Activated CD8-positive, alpha-beta memory T cell treated with anti-CD3 and anti-CD28 coated beads, Interleukin-2, amount 10 ng/mL, durations not matched to agents 7 days and 5 days (primary cell): Measurements from ENCODE around the gene TMEM80. TPM values are rescaled to one million over a fixed set of nuclear protein-coding genes. Genes with fewer than 3 reads are reported as not detected.
A peak's percentile ranks its signal among the peaks of the same experiment; 100 is the strongest.
"Not testable (repeated sequence)": the region's sequence is repeated elsewhere in the genome, so short reads cannot be mapped to it uniquely, and the experiment has no call there.

ENCODE experiments used
- ATAC-seq: fragments of 150-1000 bp; cut with Tn5 transposase; one replicate; pipeline ENCODE4 v1.10.0; 2021; ENCODE audit warnings: moderate library complexity
- CTCF ChIA-PET: fragments of 350-600 bp; sonication (Branson Sonifier 250); formaldehyde crosslinking; loops from one replicate; lab custom pipeline; 2021; ENCODE audit warnings: antibody characterized with exemption; lab: Charles Lee
- DNase-seq: peaks from one replicate; pipeline ENCODE4 v3.0.0-alpha.2; 2020
- H3K27ac Mint-ChIP-seq: one replicate; pipeline ENCODE4 v1.8.0; 2021; ENCODE audit warnings: mild to moderate bottlenecking, mixed read lengths
- H3K27me3 Mint-ChIP-seq: one replicate; pipeline ENCODE4 v1.8.0; 2021; ENCODE audit warnings: mixed read lengths
- H3K36me3 Mint-ChIP-seq: one replicate; pipeline ENCODE4 v1.8.0; 2021; ENCODE audit warnings: mild to moderate bottlenecking, mixed read lengths
- H3K4me1 Mint-ChIP-seq: one replicate; pipeline ENCODE4 v1.8.0; 2021; ENCODE audit warnings: mixed read lengths
- H3K4me3 Mint-ChIP-seq: one replicate; pipeline ENCODE4 v1.8.0; 2021; ENCODE audit warnings: mild to moderate bottlenecking, moderate library complexity, mixed read lengths
- H3K9me3 Mint-ChIP-seq: one replicate; pipeline ENCODE4 v1.8.0; 2022; ENCODE audit warnings: low read depth, mixed read lengths
- total RNA-seq, 2 experiments: library from RNA; stranded (reverse); gene quantifications; one replicate each; pipeline ENCODE4 v1.2.3, GENCODE V29; 2021

The TMEM80 gene
- total RNA-seq, 2 experiments from 2014 or later, result 23.5 to 26.0 TPM

- H3K9me3 Mint-ChIP-seq, result no peaks in the 10 kb centered on the region
- H3K27me3 Mint-ChIP-seq, result peaks cover 11% of the 10 kb centered on the region
- peaks cover 15% of the 10 kb centered on the region for H3K4me1 Mint-ChIP-seq
- CTCF ChIA-PET, result interaction anchor here (0.6 to 1.6 kb wide), 2 partner anchors 11 to 73 kb away, joined by 3 to 4 read pairs; no protein-coding TSS in a partner anchor
- H3K27ac Mint-ChIP-seq, result no peak overlapping the region
- H3K36me3 Mint-ChIP-seq, result peaks cover 2% of the 10 kb centered on the region
- H3K4me3 Mint-ChIP-seq, result no peak overlapping the region
- DNase-seq (no peak), ATAC-seq (no peak)
Measured at GRCh38 chr11:733072-733471, 37.5 kb downstream of the TMEM80 start.

GRCh38 chr11:734541-734940 is 38.9 kb downstream of the TMEM80 start:
- not testable (repeated sequence) for H3K4me3 Mint-ChIP-seq, H3K9me3 Mint-ChIP-seq, H3K27ac Mint-ChIP-seq, DNase-seq, ATAC-seq, H3K36me3 Mint-ChIP-seq
- peaks cover 15% of the 10 kb centered on the region for H3K4me1 Mint-ChIP-seq
- CTCF ChIA-PET, result interaction anchor here (1.6 kb wide), 1 partner anchor 12 kb away, joined by 4 read pairs; no protein-coding TSS in a partner anchor
- H3K27me3 Mint-ChIP-seq, result peaks cover 22% of the 10 kb centered on the region

GRCh38 chr11:737366-737765 is 41.8 kb downstream of the TMEM80 start:
- H3K4me1 Mint-ChIP-seq, result peaks cover 15% of the 10 kb centered on the region
- CTCF ChIA-PET, result interaction anchor here (0.7 to 5.4 kb wide), 4 partner anchors 10 to 382 kb away, joined by 3 to 30 read pairs (median 8); partner anchors contain the start of gene TALDO1
- peak; percentile 28 for ATAC-seq

GRCh38 chr11:737899-738298 is 42.3 kb downstream of the TMEM80 start:
- H3K4me3 Mint-ChIP-seq, result peak overlapping the region; percentile 10
- ATAC-seq, result peak; percentile 59

More at GRCh38 chr11:737366-737765, 41.8 kb downstream of the TMEM80 start:
- peaks cover 2% of the 10 kb centered on the region for H3K36me3 Mint-ChIP-seq
- H3K27me3 Mint-ChIP-seq, result peaks cover 22% of the 10 kb centered on the region
- H3K27ac Mint-ChIP-seq, result no peak overlapping the region
- H3K9me3 Mint-ChIP-seq, result no peaks in the 10 kb centered on the region
- peak overlapping the region; percentile 10 for H3K4me3 Mint-ChIP-seq
- DNase-seq, result no peak

GRCh38 chr11:742156-742546 is 46.5 kb downstream of the TMEM80 start:
- no peak overlapping the region for H3K27ac Mint-ChIP-seq
- DNase-seq (no peak), ATAC-seq (no peak)
- no peaks in the 10 kb centered on the region for H3K9me3 Mint-ChIP-seq
- peaks cover 14% of the 10 kb centered on the region for H3K4me1 Mint-ChIP-seq
- CTCF ChIA-PET, result interaction anchor here (1.5 to 7.9 kb wide), 5 partner anchors 11 to 188 kb away, joined by 3 to 46 read pairs (median 4); no protein-coding TSS in a partner anchor
- H3K36me3 Mint-ChIP-seq, result no peaks in the 10 kb centered on the region
- H3K27me3 Mint-ChIP-seq, result peaks cover 21% of the 10 kb centered on the region
- no peak overlapping the region for H3K4me3 Mint-ChIP-seq

More at GRCh38 chr11:737899-738298, 42.3 kb downstream of the TMEM80 start:
- CTCF ChIA-PET, result interaction anchor here (0.7 to 5.4 kb wide), 5 partner anchors 9 to 66 kb away, joined by 3 to 30 read pairs (median 3); partner anchors contain the start of gene TALDO1
- not testable (repeated sequence) for H3K9me3 Mint-ChIP-seq, DNase-seq, H3K36me3 Mint-ChIP-seq
- Mint-ChIP-seq H3K27ac (peak overlapping the region; percentile 36), H3K27me3 (peaks cover 22% of the 10 kb centered on the region), H3K4me1 (peaks cover 15% of the 10 kb centered on the region)

- Mint-ChIP-seq H3K4me3 (no peak overlapping the region), H3K27me3 (peaks cover 15% of the 10 kb centered on the region), H3K4me1 (peaks cover 8% of the 10 kb centered on the region), H3K36me3 (no peaks in the 10 kb centered on the region), H3K27ac (no peak overlapping the region), H3K9me3 (no peaks in the 10 kb centered on the region)
- DNase-seq (no peak), ATAC-seq (no peak)
- CTCF ChIA-PET, result interaction anchor here (1.5 to 7.9 kb wide), 3 partner anchors 15 to 188 kb away, joined by 3 to 46 read pairs (median 3); no protein-coding TSS in a partner anchor
Measured at GRCh38 chr11:742571-743201, 47.1 kb downstream of the TMEM80 start.

GRCh38 chr11:745428-745827 is 49.8 kb downstream of the TMEM80 start:
- Mint-ChIP-seq H3K4me3 (no peak overlapping the region), H3K27me3 (no peaks in the 10 kb centered on the region), H3K9me3 (no peaks in the 10 kb centered on the region), H3K4me1 (peaks cover 21% of the 10 kb centered on the region), H3K36me3 (peaks cover 2% of the 10 kb centered on the region), H3K27ac (no peak overlapping the region)
- ATAC-seq (no peak), DNase-seq (no peak)
- CTCF ChIA-PET, result interaction anchor here (0.7 to 7.9 kb wide), 2 partner anchors 18 to 77 kb away, joined by 3 to 46 read pairs; no protein-coding TSS in a partner anchor

GRCh38 chr11:746289-747157 is 50.9 kb downstream of the TMEM80 start:
- ATAC-seq (peak; percentile 35), DNase-seq (peak; percentile 66)
- H3K27me3 Mint-ChIP-seq, result no peaks in the 10 kb centered on the region
- CTCF ChIA-PET, result interaction anchor here (1.0 to 7.9 kb wide), 10 partner anchors 8 to 55 kb away, joined by 3 to 46 read pairs (median 4); no protein-coding TSS in a partner anchor
- H3K9me3 Mint-ChIP-seq, result no peaks in the 10 kb centered on the region
- H3K36me3 Mint-ChIP-seq, result peaks cover 2% of the 10 kb centered on the region
- peaks cover 25% of the 10 kb centered on the region for H3K4me1 Mint-ChIP-seq
- H3K4me3 Mint-ChIP-seq, result peak overlapping the region; percentile 84
- H3K27ac Mint-ChIP-seq, result peak overlapping the region; percentile 70

- DNase-seq, result peak; percentile 89
- H3K9me3 Mint-ChIP-seq, result no peaks in the 10 kb centered on the region
- peak; percentile 92 for ATAC-seq
- CTCF ChIA-PET, result interaction anchor here (0.8 to 7.9 kb wide), 11 partner anchors 9 to 169 kb away, joined by 3 to 46 read pairs (median 4); no protein-coding TSS in a partner anchor
- H3K36me3 Mint-ChIP-seq, result peaks cover 2% of the 10 kb centered on the region
- H3K4me3 Mint-ChIP-seq, result peak within 1 kb of the TSS; percentile 84
- H3K27ac Mint-ChIP-seq, result peak within 1 kb of the TSS; percentile 80
- H3K27me3 Mint-ChIP-seq, result no peaks in the 10 kb centered on the region
- peaks cover 26% of the 10 kb centered on the region for H3K4me1 Mint-ChIP-seq
Measured at GRCh38 chr11:747158-748006, 51.8 kb downstream of the TMEM80 start, which contains the start of gene TALDO1. TSS of gene TALDO1 (plus strand) at chr11:747464. CDS start at chr11:747482, 18 bp downstream.

- Mint-ChIP-seq H3K36me3 (peaks cover 2% of the 10 kb centered on the region), H3K27ac (peak overlapping the region; percentile 80), H3K4me3 (peak overlapping the region; percentile 84), H3K4me1 (peaks cover 26% of the 10 kb centered on the region), H3K9me3 (no peaks in the 10 kb centered on the region), H3K27me3 (no peaks in the 10 kb centered on the region)
- DNase-seq (no peak), ATAC-seq (peak; percentile 3)
- CTCF ChIA-PET, result interaction anchor here (0.7 to 7.9 kb wide), 10 partner anchors 8 to 170 kb away, joined by 3 to 46 read pairs (median 5); no protein-coding TSS in a partner anchor
Measured at GRCh38 chr11:748007-748359, 52.4 kb downstream of the TMEM80 start.

- Mint-ChIP-seq H3K4me3 (peak overlapping the region; percentile 47), H3K9me3 (no peaks in the 10 kb centered on the region), H3K36me3 (peaks cover 2% of the 10 kb centered on the region), H3K27ac (peak overlapping the region; percentile 59), H3K4me1 (peaks cover 26% of the 10 kb centered on the region), H3K27me3 (no peaks in the 10 kb centered on the region)
- CTCF ChIA-PET, result interaction anchor here (0.7 to 7.9 kb wide), 2 partner anchors 15 to 22 kb away, joined by 5 to 46 read pairs; no protein-coding TSS in a partner anchor
- ATAC-seq, result no peak
- DNase-seq, result no peak
Measured at GRCh38 chr11:749731-750130, 54.1 kb downstream of the TMEM80 start.
